Stimulated activated memory B cell treated with anti-CD40 and anti-IgM and Interleukin-4, amounts not matched to agents 10 μg/mL and 1 μg/mL and 100 μg/mL, for 72 hours (primary cell): Measurements from ENCODE around the gene TAS2R60.
"Not testable (repeated sequence)": the region's sequence is repeated elsewhere in the genome, so short reads cannot be mapped to it uniquely, and the experiment has no call there.

Experiments used
- ATAC-seq: fragments of 150-1000 bp; cut with Tn5 transposase; 2 replicates; pipeline ENCODE4 v1.10.0; 2021
- H3K27ac Mint-ChIP-seq: one replicate; pipeline ENCODE4 v1.8.0; 2022; ENCODE audit warnings: mild to moderate bottlenecking, mixed read lengths
- H3K27me3 Mint-ChIP-seq: one replicate; pipeline ENCODE4 v1.8.0; 2022; ENCODE audit warnings: mixed read lengths
- H3K36me3 Mint-ChIP-seq: one replicate; pipeline ENCODE4 v1.8.0; 2022; ENCODE audit warnings: mixed read lengths
- H3K4me1 Mint-ChIP-seq: one replicate; pipeline ENCODE4 v1.8.0; 2022; ENCODE audit warnings: mixed read lengths
- H3K4me3 Mint-ChIP-seq: one replicate; pipeline ENCODE4 v1.8.0; 2022; ENCODE audit warnings: mild to moderate bottlenecking, moderate library complexity, mixed read lengths
- H3K9me3 Mint-ChIP-seq: one replicate; pipeline ENCODE4 v1.8.0; 2022; ENCODE audit warnings: mixed read lengths

Gene TAS2R60, protein sequence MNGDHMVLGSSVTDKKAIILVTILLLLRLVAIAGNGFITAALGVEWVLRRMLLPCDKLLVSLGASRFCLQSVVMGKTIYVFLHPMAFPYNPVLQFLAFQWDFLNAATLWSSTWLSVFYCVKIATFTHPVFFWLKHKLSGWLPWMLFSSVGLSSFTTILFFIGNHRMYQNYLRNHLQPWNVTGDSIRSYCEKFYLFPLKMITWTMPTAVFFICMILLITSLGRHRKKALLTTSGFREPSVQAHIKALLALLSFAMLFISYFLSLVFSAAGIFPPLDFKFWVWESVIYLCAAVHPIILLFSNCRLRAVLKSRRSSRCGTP

DNA sequence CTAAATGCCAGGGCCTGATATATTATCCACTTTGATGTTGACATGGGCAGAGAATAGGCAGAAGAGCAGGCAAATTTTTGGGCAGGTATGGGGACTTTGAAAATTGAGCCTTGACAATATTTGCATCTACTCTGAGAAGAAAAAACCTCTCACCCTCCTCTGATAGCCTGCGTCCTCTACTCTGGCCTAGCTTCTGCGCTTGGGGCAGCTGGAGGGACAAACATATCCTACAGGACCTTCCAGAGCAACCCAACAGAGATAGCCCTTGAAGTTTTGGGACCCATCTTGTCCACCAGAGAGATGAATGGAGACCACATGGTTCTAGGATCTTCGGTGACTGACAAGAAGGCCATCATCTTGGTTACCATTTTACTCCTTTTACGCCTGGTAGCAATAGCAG is at the start of gene TAS2R60:
TAS2R60 (plus strand) TSS at position 301 of the 400 bp plus-strand sequence; CDS start at position 301, 0 bp downstream.
- Mint-ChIP-seq H3K4me3 (no peak within 1 kb of the TSS), H3K27ac (no peak within 1 kb of the TSS), H3K36me3 (no peaks in the 10 kb centered on the region), H3K9me3 (no peaks in the 10 kb centered on the region), H3K4me1 (no peaks in the 10 kb centered on the region), H3K27me3 (no peaks in the 10 kb centered on the region)
- ATAC-seq = no peak

GRCh38 chr7:143394068-143394467 is 49.2 kb upstream of the TAS2R60 start:
- Mint-ChIP-seq H3K4me1 (no peaks in the 10 kb centered on the region), H3K36me3 (peaks cover 39% of the 10 kb centered on the region), H3K27ac (no peak overlapping the region), H3K27me3 (no peaks in the 10 kb centered on the region), H3K4me3 (no peak overlapping the region), H3K9me3 (no peaks in the 10 kb centered on the region)
- ATAC-seq = no peak

GRCh38 chr7:143394777-143395176 is 48.5 kb upstream of the TAS2R60 start:
- no peaks in the 10 kb centered on the region for H3K27me3 Mint-ChIP-seq
- no peaks in the 10 kb centered on the region for H3K9me3 Mint-ChIP-seq
- H3K4me3 Mint-ChIP-seq = no peak overlapping the region
- H3K27ac Mint-ChIP-seq = no peak overlapping the region
- no peaks in the 10 kb centered on the region for H3K4me1 Mint-ChIP-seq
- H3K36me3 Mint-ChIP-seq = peaks cover 32% of the 10 kb centered on the region
- no peak for ATAC-seq

DNA sequence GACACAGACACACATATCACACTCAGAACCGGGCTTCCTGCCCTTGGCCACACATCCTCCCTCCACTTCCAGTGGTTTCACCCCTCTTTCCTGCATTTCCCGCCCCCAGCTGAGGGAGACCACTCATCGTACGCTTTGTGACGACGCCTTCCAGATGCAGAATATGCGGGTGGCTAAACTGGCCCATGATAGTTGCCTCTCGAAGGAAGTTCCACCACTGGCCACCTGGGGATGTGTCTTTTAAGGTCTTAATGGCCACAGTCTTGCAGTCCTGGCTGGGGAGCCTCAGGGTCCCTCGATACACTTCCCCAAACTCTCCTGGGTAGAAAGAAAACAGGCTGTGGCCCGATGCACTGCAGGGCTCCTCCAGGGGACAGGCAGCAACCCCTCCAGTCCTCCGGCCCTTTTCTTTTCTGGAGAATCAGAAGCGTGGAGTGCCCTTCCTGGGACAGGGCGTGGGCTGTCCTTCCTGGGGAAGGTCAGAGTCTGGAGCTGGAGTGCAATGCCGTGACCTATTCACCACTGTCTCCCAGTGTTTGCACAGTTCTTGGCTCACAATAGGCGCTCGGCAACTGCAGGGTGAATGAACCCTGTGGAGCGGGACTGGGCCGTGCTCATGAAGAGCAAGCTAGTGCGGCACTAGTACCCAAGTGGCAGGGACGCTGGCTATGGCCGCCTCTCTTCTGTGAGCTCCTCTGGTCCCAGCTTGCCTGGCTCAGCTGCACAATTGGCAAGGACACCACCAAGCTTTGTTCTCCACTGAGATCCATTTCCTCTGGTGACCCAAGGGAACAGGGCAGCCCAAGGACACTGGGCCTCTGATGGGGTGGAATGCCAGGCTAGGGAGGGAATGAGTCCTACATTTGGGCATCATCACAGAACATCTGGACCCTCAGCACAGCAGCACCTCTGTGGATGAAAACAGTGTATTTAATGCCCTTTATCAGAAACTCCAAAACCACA is 47.8 kb upstream of the TAS2R60 start:
- Mint-ChIP-seq H3K4me3 (no peak overlapping the region), H3K4me1 (no peaks in the 10 kb centered on the region)
- no peak for ATAC-seq

GRCh38 chr7:143396182-143396581 is 47.1 kb upstream of the TAS2R60 start:
- Mint-ChIP-seq H3K4me1 (no peaks in the 10 kb centered on the region), H3K4me3 (no peak overlapping the region), H3K27me3 (no peaks in the 10 kb centered on the region), H3K36me3 (peaks cover 20% of the 10 kb centered on the region), H3K27ac (no peak overlapping the region), H3K9me3 (no peaks in the 10 kb centered on the region)
- ATAC-seq = no peak

More for the DNA sequence above, 47.8 kb upstream of the TAS2R60 start:
- no peaks in the 10 kb centered on the region for H3K27me3 Mint-ChIP-seq
- H3K27ac Mint-ChIP-seq = no peak overlapping the region
- H3K36me3 Mint-ChIP-seq = peaks cover 25% of the 10 kb centered on the region
- no peaks in the 10 kb centered on the region for H3K9me3 Mint-ChIP-seq

DNA sequence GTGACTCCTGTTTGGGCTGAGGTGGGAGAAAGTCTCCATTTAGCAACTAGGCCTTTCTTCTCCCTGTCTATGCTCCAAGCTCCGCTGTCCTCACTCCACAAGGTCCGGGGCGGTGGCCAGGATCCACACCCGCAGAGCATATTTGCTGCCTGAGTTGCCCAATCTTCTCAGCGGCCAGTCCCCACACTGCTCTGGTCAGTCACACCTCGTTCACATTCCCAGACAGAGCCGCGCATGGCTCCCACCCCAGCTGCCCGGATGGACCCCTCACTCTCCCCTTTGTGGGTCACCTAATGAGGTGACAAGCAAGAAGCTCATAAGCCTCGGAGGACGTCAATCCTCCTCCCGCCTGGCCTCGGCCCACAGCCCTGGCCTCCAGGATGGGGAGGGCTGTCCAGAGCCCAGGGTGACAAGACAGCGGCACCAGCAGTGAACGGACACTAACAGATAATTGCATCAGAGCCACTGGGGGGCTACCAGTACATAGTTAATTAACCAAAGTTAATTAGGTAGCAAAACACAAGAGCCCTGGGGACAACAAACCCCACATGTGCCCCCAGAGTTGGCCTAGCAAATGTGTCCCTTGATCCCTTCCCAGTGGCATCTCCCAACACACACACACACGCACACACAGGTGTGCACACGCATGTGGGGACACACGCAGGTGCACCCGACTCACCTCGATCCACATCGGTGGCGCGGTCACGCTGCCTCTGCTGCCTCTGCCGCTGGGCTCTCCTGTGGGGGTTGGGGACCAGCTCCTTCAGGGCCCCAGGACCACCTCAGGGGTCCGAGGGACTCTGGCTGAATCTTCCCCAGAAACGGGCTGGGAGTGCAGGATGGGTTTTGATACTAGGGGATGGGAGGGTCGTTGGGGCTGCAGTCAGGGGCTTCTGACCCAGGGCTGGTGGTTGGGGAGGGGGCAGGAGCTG is 46.4 kb upstream of the TAS2R60 start:
- no peak for ATAC-seq
- Mint-ChIP-seq H3K4me1 (no peaks in the 10 kb centered on the region), H3K27me3 (no peaks in the 10 kb centered on the region), H3K9me3 (no peaks in the 10 kb centered on the region), H3K4me3 (no peak overlapping the region), H3K27ac (no peak overlapping the region), H3K36me3 (peaks cover 18% of the 10 kb centered on the region)

- H3K27ac Mint-ChIP-seq = no peak overlapping the region
- H3K27me3 Mint-ChIP-seq = no peaks in the 10 kb centered on the region
- H3K9me3 Mint-ChIP-seq = no peaks in the 10 kb centered on the region
- no peak overlapping the region for H3K4me3 Mint-ChIP-seq
- peak; percentile 13 for ATAC-seq
- peaks cover 8% of the 10 kb centered on the region for H3K36me3 Mint-ChIP-seq
- H3K4me1 Mint-ChIP-seq = no peaks in the 10 kb centered on the region
These were observed 45.3 kb upstream of the TAS2R60 start for GRCh38 chr7:143397710-143398530.

DNA sequence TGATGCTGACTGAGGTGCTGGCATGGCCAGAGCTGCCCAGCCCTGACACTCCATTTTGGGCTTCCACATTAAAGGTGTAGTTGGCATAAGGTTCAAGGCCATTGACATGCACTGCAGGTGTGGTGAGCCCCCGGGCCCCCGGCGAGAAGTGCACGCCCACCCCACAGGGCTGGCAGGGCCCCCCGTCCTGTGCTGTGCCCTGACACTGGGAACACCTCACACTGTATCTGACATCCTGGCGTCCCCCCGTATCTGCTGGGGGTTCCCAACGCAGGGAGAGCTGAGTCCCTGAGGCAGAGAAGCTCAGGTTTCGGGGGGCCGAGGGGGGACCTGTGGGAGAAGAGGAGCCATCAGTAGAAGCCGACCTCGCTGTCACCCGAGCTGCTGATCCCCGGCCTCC is 44.6 kb upstream of the TAS2R60 start:
- no peak for ATAC-seq

DNA sequence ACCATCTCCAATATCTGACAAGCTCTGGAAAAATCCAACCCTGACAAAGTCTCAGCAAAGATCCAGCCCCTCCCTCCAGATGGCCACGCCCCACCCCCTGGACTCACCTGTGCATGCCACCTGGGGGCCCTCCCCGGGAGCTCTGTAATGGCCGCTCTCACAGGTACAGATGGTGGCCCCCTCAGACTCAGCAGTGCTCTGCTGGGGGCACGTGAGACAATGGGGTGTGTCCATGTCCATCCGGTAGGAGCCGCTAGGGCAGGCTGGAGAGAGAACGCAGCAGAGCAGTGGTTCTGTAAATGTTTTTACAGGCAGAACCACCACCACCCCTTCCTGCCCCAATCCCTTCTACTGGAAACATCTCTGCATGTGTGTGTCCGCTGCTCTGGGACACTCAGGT is 44.1 kb upstream of the TAS2R60 start:
- no peaks in the 10 kb centered on the region for H3K9me3 Mint-ChIP-seq

More for the DNA sequence above, 44.6 kb upstream of the TAS2R60 start:
- Mint-ChIP-seq H3K4me1 (no peaks in the 10 kb centered on the region), H3K27me3 (no peaks in the 10 kb centered on the region), H3K36me3 (peaks cover 5% of the 10 kb centered on the region), H3K4me3 (no peak overlapping the region), H3K9me3 (no peaks in the 10 kb centered on the region), H3K27ac (no peak overlapping the region)

DNA sequence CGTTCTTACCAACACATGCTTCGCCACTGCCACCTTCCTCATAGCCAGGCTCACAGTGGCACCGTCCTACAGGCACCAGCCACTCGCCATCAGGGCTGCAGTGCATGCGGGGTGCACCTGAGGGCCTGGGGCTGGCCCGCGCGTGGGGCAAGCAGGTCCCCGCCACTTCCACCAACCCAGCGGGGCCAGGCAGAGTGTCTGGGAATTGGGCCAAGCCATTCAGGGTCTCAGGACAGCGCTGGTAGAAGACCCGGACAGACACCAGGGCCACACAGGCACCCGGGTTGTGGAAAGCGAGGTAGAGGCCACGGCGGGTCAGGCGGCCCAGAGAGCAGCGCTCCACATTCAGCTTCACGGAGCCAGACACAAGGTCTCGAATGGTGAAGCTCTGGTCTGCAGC is 43.6 kb upstream of the TAS2R60 start:
- Mint-ChIP-seq H3K27me3 (no peaks in the 10 kb centered on the region), H3K27ac (no peak overlapping the region), H3K36me3 (no peaks in the 10 kb centered on the region), H3K4me1 (no peaks in the 10 kb centered on the region), H3K9me3 (no peaks in the 10 kb centered on the region), H3K4me3 (no peak overlapping the region)
- no peak for ATAC-seq

More for the DNA sequence above, 44.1 kb upstream of the TAS2R60 start:
- Mint-ChIP-seq H3K4me3 (no peak overlapping the region), H3K27me3 (no peaks in the 10 kb centered on the region), H3K27ac (no peak overlapping the region), H3K36me3 (no peaks in the 10 kb centered on the region), H3K4me1 (no peaks in the 10 kb centered on the region)
- peak; percentile 37 for ATAC-seq

DNA sequence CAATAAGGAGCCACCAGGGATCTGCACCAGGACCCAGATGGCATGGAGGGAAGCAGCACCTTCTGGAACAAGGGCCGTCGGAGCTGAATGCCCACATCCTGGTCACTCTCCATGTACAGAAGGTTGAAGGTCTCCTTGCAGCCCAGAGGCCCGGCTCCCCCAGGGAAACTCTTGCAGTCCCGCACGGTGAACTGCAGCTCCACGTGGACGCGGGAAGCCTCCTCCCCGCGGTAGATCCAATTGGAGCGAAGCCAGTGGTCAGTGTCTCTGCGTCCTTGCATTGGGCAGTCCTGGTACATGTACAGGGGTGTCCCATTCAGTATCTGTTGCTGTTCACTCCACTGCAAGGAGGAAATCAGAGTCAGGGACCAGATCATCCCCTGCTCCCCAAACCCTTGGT is 42.0 kb upstream of the TAS2R60 start:
- ATAC-seq = no peak
- Mint-ChIP-seq H3K36me3 (no peaks in the 10 kb centered on the region), H3K27ac (no peak overlapping the region), H3K4me3 (no peak overlapping the region), H3K4me1 (no peaks in the 10 kb centered on the region), H3K9me3 (no peaks in the 10 kb centered on the region), H3K27me3 (no peaks in the 10 kb centered on the region)

DNA sequence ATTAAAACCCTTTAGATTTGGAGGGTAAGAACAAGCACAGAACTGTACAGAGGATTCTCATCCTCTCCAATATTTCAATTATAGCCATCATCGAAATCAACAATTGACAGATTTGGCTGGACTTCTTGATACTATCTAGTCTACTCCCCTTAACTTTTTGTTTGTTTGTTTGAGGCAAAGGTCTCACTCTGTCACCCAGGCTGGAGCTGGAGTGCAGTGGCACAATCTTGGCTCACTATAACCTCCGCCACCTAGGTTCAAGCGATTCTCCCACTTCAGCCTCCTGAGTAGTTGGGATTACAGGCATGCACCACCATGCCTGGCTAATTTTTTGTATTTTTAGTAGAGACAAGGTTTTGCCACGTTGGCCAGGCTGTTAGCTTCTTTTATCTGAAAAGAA is 41.0 kb upstream of the TAS2R60 start:
- not testable (repeated sequence) for H3K36me3 Mint-ChIP-seq, H3K4me3 Mint-ChIP-seq, ATAC-seq, H3K4me1 Mint-ChIP-seq, H3K27me3 Mint-ChIP-seq, H3K27ac Mint-ChIP-seq, H3K9me3 Mint-ChIP-seq

GRCh38 chr7:143405173-143406001 is 37.9 kb upstream of the TAS2R60 start:
- peak; percentile 17 for ATAC-seq
- Mint-ChIP-seq H3K4me3 (no peak overlapping the region), H3K36me3 (no peaks in the 10 kb centered on the region), H3K27me3 (peaks cover 15% of the 10 kb centered on the region), H3K27ac (no peak overlapping the region), H3K4me1 (peaks cover 27% of the 10 kb centered on the region), H3K9me3 (no peaks in the 10 kb centered on the region)
